Measurements from ENCODE around the gene RELT. TPM values are rescaled to one million over a fixed set of nuclear protein-coding genes. Genes with fewer than 3 reads are reported as not detected.

The RELT gene
- total and polyA plus RNA-seq, 10 donors: 13.5 to 79.8 (median 39.5) TPM

- Histone ChIP-seq H3K9me3 (no peaks in the 10 kb centered on the region), H3K27ac (peak overlapping the region in 1 of 8 donors; percentile 33), H3K4me1 (peaks cover 0 to 17% (median 6%) of the 10 kb centered on the region in 6 donors), H3K27me3 (replicated peaks in 1 of 7) (no peaks in the 10 kb centered on the region), H3K36me3 (peaks cover 0 to 76% (median 38%) of the 10 kb centered on the region in 6 donors), H3K4me3 (no peak overlapping the region)
- WGBS, 5 donors: 59 to 74% (median 67%) methylated on average over 4 of the region's 4 CpGs
- intact Hi-C loops (cut with DNase I; ENCODE audit: low total_unique reads): no loop called here
- DNase-seq: no peak
- TF ChIP-seq, protein P1, sequence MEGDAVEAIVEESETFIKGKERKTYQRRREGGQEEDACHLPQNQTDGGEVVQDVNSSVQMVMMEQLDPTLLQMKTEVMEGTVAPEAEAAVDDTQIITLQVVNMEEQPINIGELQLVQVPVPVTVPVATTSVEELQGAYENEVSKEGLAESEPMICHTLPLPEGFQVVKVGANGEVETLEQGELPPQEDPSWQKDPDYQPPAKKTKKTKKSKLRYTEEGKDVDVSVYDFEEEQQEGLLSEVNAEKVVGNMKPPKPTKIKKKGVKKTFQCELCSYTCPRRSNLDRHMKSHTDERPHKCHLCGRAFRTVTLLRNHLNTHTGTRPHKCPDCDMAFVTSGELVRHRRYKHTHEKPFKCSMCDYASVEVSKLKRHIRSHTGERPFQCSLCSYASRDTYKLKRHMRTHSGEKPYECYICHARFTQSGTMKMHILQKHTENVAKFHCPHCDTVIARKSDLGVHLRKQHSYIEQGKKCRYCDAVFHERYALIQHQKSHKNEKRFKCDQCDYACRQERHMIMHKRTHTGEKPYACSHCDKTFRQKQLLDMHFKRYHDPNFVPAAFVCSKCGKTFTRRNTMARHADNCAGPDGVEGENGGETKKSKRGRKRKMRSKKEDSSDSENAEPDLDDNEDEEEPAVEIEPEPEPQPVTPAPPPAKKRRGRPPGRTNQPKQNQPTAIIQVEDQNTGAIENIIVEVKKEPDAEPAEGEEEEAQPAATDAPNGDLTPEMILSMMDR (IDR thresholded peaks at IDR 0.05 in 8 of 11, conservative IDR thresholded peaks at IDR 0.05 in 3 of 11): no peak
- TF ChIP-seq POLR2AphosphoS5 (IDR thresholded peaks at IDR 0.05): no peak
- no peak for TF ChIP-seq POLR2A (IDR thresholded peaks at IDR 0.05)
Observed at GRCh38 chr11:73399636-73400035, 23.4 kb downstream of the RELT start.

DNA sequence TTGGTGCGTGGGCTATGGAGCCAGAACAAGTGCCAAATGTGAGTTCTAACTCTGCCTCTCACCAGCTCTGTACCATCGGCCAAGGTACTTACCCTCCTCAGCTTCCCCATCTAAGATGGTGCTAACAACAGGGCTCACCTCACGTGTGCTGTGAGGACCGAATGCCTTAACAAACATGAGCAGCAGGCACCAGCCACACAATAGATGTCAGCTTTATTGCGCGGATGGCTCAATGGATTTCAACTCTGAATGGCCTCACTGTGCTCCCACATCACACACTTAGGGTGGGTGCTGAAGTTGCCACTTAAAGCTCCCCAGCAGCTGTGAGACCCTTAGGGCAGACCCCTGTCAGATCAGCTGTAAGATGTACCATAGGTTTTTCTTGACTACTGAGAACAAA lies 24.1 kb downstream of the RELT start:
- Histone ChIP-seq H3K36me3 (peaks cover 0 to 76% (median 33%) of the 10 kb centered on the region in 6 donors), H3K4me1 (peaks cover 0 to 20% (median 7%) of the 10 kb centered on the region in 6 donors), H3K4me3 (no peak overlapping the region), H3K27me3 (replicated peaks in 1 of 7) (no peaks in the 10 kb centered on the region), H3K27ac (peak overlapping the region in 1 of 8 donors; percentile 27), H3K9me3 (no peaks in the 10 kb centered on the region)
- TF ChIP-seq, protein P1 (IDR thresholded peaks at IDR 0.05 in 8 of 11, conservative IDR thresholded peaks at IDR 0.05 in 3 of 11): no peak
- TF ChIP-seq POLR2AphosphoS5 (IDR thresholded peaks at IDR 0.05): peak in 1 of 3 donors; percentile 50
- intact Hi-C loops (cut with DNase I; ENCODE audit: low total_unique reads): no loop called here
- WGBS, 5 donors: 93 to 96% (median 95%) methylated on average over 6 of the region's 6 CpGs
- DNase-seq: no peak

- 82 to 92% (median 87%) methylated on average over 2 to 3 of the region's 3 CpGs for WGBS, 5 donors
- Histone ChIP-seq H3K27me3 (replicated peaks in 1 of 7) (no peaks in the 10 kb centered on the region), H3K9me3 (no peaks in the 10 kb centered on the region), H3K27ac (no peak overlapping the region), H3K4me3 (no peak overlapping the region), H3K4me1 (peaks cover 0 to 26% (median 7%) of the 10 kb centered on the region in 6 donors), H3K36me3 (peaks cover 0 to 76% (median 29%) of the 10 kb centered on the region in 6 donors)
- TF ChIP-seq POLR2A (IDR thresholded peaks at IDR 0.05) (no peak), POLR2AphosphoS5 (IDR thresholded peaks at IDR 0.05) (peak in 1 of 3 donors; percentile 12)
- DNase-seq: no peak
- intact Hi-C loops (cut with DNase I; ENCODE audit: low total_unique reads): no loop called here
Observed at GRCh38 chr11:73401217-73401923, 25.2 kb downstream of the RELT start.

DNA sequence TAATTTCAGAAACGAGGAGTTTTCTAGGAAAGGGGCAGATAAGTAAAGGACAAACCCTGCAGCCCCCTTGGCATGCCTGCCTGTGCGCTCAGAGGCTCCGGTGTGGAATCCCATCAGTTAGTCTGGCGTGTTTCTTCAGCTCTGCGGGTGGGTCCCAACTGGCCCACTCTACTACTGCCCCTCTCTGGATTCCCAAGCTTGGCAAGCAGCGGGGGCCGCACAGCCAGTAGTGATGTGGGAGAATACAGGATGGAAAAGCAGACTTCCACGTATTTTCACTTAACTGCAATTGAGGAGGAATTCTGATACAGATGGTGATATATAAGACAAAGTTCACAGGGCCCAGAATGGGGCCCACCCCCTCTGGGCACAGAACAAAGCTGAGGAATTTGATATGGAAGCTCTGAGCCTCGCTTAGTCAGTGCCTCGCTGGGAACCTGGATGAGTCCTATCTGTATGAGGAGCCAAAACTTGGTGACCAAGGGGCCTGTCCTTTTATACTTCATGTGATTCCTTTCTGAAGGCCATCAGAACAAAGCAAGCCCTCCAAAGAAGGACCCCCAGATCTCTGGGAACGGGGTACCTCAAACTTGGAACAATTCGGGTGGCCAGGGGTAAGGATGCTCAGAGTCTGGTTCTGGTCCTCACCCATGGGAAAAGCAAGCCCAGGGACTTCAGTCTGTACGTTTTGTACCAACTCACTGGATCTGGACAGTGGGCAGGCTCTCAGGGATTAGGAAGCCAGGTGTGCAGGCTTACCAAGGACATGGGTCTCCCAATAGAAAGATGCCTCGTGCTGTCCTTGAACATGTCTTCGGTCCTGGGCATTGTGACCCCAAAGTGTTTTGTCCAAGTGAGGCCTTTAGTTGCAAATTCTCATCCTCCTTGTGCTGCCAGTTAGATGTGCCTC lies 26.0 kb downstream of the RELT start:
- TF ChIP-seq POLR2AphosphoS5 (IDR thresholded peaks at IDR 0.05) (peak in 1 of 3 donors; percentile 24), POLR2A (IDR thresholded peaks at IDR 0.05) (no peak)
- 92 to 96% (median 95%) methylated on average over 15 of the region's 15 CpGs for WGBS, 5 donors
- peaks cover 0 to 26% (median 7%) of the 10 kb centered on the region in 6 donors for H3K4me1 ChIP-seq

More for the DNA sequence above, 26.0 kb downstream of the RELT start:
- Histone ChIP-seq H3K27me3 (replicated peaks in 1 of 7) (no peaks in the 10 kb centered on the region), H3K9me3 (no peaks in the 10 kb centered on the region), H3K4me3 (no peak overlapping the region), H3K27ac (no peak overlapping the region), H3K36me3 (peaks cover 0 to 76% (median 28%) of the 10 kb centered on the region in 6 donors)
- intact Hi-C loops (cut with DNase I; ENCODE audit: low total_unique reads): no loop called here
- DNase-seq: no peak

Measured in spleen (tissue), 11 donors.